SIG-M5 (cell line): ENCODE data around the gene CT47C1.
"Not testable (repeated sequence)": the region's sequence is repeated elsewhere in the genome, so short reads cannot be mapped to it uniquely, and the experiment has no call there.

Experiments
- DNase-seq: peaks from one replicate; lab custom pipeline; 2025; lab: John Stamatoyannopoulos, UW

Gene CT47C1

GRCh38 chrX:119072744-119073143 is at the start of gene CT47C1:
CT47C1 (plus strand) TSS chrX:119072993; CDS start chrX:119073226, 233 bp downstream.
- no peak for DNase-seq

- DNase-seq, result no peak
Observed at GRCh38 chrX:119025900-119026299, 46.9 kb upstream of the CT47C1 start.

GRCh38 chrX:119026344-119026743 is 46.4 kb upstream of the CT47C1 start:
- DNase-seq, result not testable (repeated sequence)

GRCh38 chrX:119027960-119028732 is 44.6 kb upstream of the CT47C1 start:
- DNase-seq, result not testable (repeated sequence)

GRCh38 chrX:119028733-119029330 is 44.0 kb upstream of the CT47C1 start:
- no peak for DNase-seq

GRCh38 chrX:119029656-119030055 is 43.1 kb upstream of the CT47C1 start:
- not testable (repeated sequence) for DNase-seq

GRCh38 chrX:119030990-119031389 is 41.8 kb upstream of the CT47C1 start:
- no peak for DNase-seq

GRCh38 chrX:119036107-119037029 is 36.4 kb upstream of the CT47C1 start:
- DNase-seq, result no peak

GRCh38 chrX:119040432-119040831 is 32.4 kb upstream of the CT47C1 start:
- no peak for DNase-seq

GRCh38 chrX:119041175-119041574 is 31.6 kb upstream of the CT47C1 start:
- DNase-seq, result no peak

- DNase-seq, result no peak
Observed at GRCh38 chrX:119042040-119042439, 30.8 kb upstream of the CT47C1 start.

- no peak for DNase-seq
Observed at GRCh38 chrX:119042996-119043395, 29.8 kb upstream of the CT47C1 start.

GRCh38 chrX:119045884-119046283 is 26.9 kb upstream of the CT47C1 start:
- no peak for DNase-seq

- DNase-seq, result no peak
Observed at GRCh38 chrX:119055687-119056086, 17.1 kb upstream of the CT47C1 start.

- no peak for DNase-seq
Observed at GRCh38 chrX:119062750-119063374, 9.9 kb upstream of the CT47C1 start.

- no peak for DNase-seq
Observed at GRCh38 chrX:119063428-119063827, 9.4 kb upstream of the CT47C1 start.

- DNase-seq, result no peak
Observed at GRCh38 chrX:119067023-119067739, 5.6 kb upstream of the CT47C1 start.

GRCh38 chrX:119069128-119069527 is 3.7 kb upstream of the CT47C1 start:
- no peak for DNase-seq

- no peak for DNase-seq
Observed at GRCh38 chrX:119069762-119070161, 3.0 kb upstream of the CT47C1 start.

- DNase-seq, result no peak
Observed at GRCh38 chrX:119071381-119071780, 1.4 kb upstream of the CT47C1 start.

GRCh38 chrX:119073200-119073905 is 560 bp downstream of the CT47C1 start:
- no peak for DNase-seq
